K562 treated with DMSO at 1 percent for 4 hours (cell line): ENCODE measurements around the gene ZNF32. TPM values are rescaled to one million over a fixed set of nuclear protein-coding genes. Genes with fewer than 3 reads are reported as not detected.

ENCODE experiments used
- total RNA-seq: library from RNA; unstranded; fragments of 300-600 nt; gene quantifications from 2 replicates; pipeline ENCODE4 v1.2.3, GENCODE V29; 2022; ENCODE audit not compliant: insufficient read depth

ZNF32 gene, protein sequence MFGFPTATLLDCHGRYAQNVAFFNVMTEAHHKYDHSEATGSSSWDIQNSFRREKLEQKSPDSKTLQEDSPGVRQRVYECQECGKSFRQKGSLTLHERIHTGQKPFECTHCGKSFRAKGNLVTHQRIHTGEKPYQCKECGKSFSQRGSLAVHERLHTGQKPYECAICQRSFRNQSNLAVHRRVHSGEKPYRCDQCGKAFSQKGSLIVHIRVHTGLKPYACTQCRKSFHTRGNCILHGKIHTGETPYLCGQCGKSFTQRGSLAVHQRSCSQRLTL
- total RNA-seq, result 13.2 and 16.0 TPM in 2 replicates

DNA sequence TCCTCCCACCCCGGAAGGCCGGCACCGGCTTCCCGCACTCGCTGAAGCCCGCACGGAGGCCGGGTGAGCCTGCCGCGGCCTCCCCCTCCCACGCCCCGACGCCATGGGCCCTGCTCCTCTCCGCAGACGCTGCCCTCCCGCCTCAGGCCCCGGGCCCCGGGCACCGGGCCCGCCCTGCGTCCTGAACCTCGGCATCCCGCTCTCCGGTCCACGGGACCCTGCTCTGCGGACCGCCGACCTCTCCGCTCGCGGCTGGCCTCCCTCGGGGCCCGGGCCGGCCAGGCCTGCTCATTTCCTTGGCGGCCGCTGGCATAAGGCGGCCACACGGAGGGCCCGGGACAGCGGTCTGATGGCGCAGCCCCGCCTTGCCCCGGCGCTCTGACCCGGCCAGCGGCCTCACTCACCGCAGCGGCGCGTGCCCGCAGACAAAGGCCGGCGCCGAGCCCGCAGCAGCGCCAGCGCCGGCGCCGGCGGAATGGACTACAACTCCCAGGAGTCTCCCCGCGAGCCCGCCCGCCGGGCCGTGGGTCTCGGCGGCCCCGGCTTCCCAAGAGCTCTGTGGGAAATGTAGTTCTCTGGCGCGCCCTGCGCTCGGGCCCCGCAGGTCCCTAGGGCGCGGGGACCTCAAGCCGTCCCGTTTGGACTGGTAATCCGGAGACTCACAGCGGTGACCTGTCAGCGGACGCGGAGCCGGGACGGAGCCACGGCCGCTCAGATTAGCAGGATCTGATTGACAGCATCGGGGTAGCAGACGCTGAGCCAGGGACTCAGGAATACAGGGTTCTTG, at the start of gene ZNF32:
TSS of gene ZNF32 (minus strand) at position 484 of the 787 bp plus-strand sequence. CDS start 2,748 bp downstream, outside the sequence.

GRCh38 chr10:43606323-43607198, 42.1 kb downstream of the ZNF32 start, which contains the start of gene ZNF485:
TSS of gene ZNF485 (plus strand) at chr10:43606438. CDS start at chr10:43607051, 613 bp downstream.

Other genes starting within 250 kb of the ZNF32 start
- gene HNRNPF, start 239.7 kb downstream of the ZNF32 start, total RNA-seq, result 294 and 319 TPM in 2 replicates
- 3.1 and 7.2 TPM in 2 replicates for gene ZNF487, start 211.8 kb downstream of the ZNF32 start, total RNA-seq
- gene ZNF239, start 74.3 kb downstream of the ZNF32 start, total RNA-seq, result 0.99 and 2.1 TPM in 2 replicates
- gene ZNF485, start 42.4 kb downstream of the ZNF32 start, total RNA-seq, result 0.81 and 1.7 TPM in 2 replicates